Parathyroid adenoma (tissue), 2 donors: Measurements from ENCODE around the gene SCGB3A1.

Experiments used
- H2AFZ ChIP-seq: fragments of 300-600 bp; sonication (generic); one replicate; pipeline ENCODE4 v1.7.0; 2017; ENCODE audit warnings: antibody characterized with exemption, mild to moderate bottlenecking
- H3K27ac ChIP-seq: fragments of 300-600 bp; sonication (generic); one replicate; pipeline ENCODE4 v1.7.0; 2017
- H3K27me3 ChIP-seq: fragments of 300-600 bp; sonication (generic); one replicate; pipeline ENCODE4 v1.7.0; 2017; ENCODE audit warnings: low read length; ENCODE audit not compliant: control insufficient read depth, insufficient read depth
- H3K36me3 ChIP-seq: fragments of 300-600 bp; sonication (generic); one replicate; pipeline ENCODE4 v1.7.0; 2017; ENCODE audit warnings: low read length; ENCODE audit not compliant: control insufficient read depth, insufficient read depth
- H3K4me1 ChIP-seq: fragments of 300-600 bp; sonication (generic); one replicate; pipeline ENCODE4 v1.7.0; 2017; ENCODE audit warnings: control low read depth
- H3K4me2 ChIP-seq: fragments of 300-600 bp; sonication (generic); one replicate; pipeline ENCODE4 v1.7.0; 2017; ENCODE audit warnings: low read length
- H3K4me3 ChIP-seq: fragments of 300-600 bp; sonication (generic); one replicate; pipeline ENCODE4 v1.7.0; 2017; ENCODE audit warnings: low read depth, low read length
- H3K79me2 ChIP-seq: fragments of 300-600 bp; sonication (generic); one replicate; pipeline ENCODE4 v1.7.0; 2017; ENCODE audit warnings: control low read depth
- H3K9ac ChIP-seq: fragments of 300-600 bp; sonication (generic); one replicate; pipeline ENCODE4 v1.7.0; 2017; ENCODE audit warnings: mild to moderate bottlenecking
- H3K9me3 ChIP-seq: fragments of 300-600 bp; sonication (generic); one replicate; pipeline ENCODE4 v1.7.0; 2017; ENCODE audit warnings: low read length; ENCODE audit not compliant: control insufficient read depth
- CTCF ChIP-seq: fragments of 300-600 bp; sonication (generic); IDR thresholded peaks from one replicate; pipeline ENCODE4 v1.7.0; 2017; ENCODE audit warnings: antibody characterized with exemption, mild to moderate bottlenecking
- donor health status: primary hyperparathyroidism.

Gene SCGB3A1

GRCh38 chr5:180607861-180608571, 16.7 kb upstream of the SCGB3A1 start:
- Histone ChIP-seq H2AFZ (peak overlapping the region; percentile 17), H3K27ac (no peak overlapping the region), H3K4me3 (no peak overlapping the region), H3K36me3 (no peaks in the 10 kb centered on the region), H3K9me3 (no peaks in the 10 kb centered on the region), H3K9ac (no peak overlapping the region), H3K4me2 (no peak overlapping the region), H3K79me2 (no peaks in the 10 kb centered on the region), H3K27me3 (no peaks in the 10 kb centered on the region), H3K4me1 (no peaks in the 10 kb centered on the region)
- TF ChIP-seq CTCF: no peak

GRCh38 chr5:180606215-180606785, 15.0 kb upstream of the SCGB3A1 start:
- H3K79me2 ChIP-seq: no peaks in the 10 kb centered on the region
- H3K9ac ChIP-seq: no peak overlapping the region
- no peaks in the 10 kb centered on the region for H3K36me3 ChIP-seq
- no peak overlapping the region for H3K4me3 ChIP-seq
- no peaks in the 10 kb centered on the region for H3K27me3 ChIP-seq
- no peak for TF ChIP-seq CTCF
- no peaks in the 10 kb centered on the region for H3K9me3 ChIP-seq
- H3K4me1 ChIP-seq: no peaks in the 10 kb centered on the region
- H2AFZ ChIP-seq: no peak overlapping the region
- H3K27ac ChIP-seq: no peak overlapping the region
- no peak overlapping the region for H3K4me2 ChIP-seq

- no peak overlapping the region for H2AFZ ChIP-seq
- H3K9me3 ChIP-seq: no peaks in the 10 kb centered on the region
- no peak overlapping the region for H3K4me3 ChIP-seq
- no peak overlapping the region for H3K4me2 ChIP-seq
- no peaks in the 10 kb centered on the region for H3K27me3 ChIP-seq
- H3K9ac ChIP-seq: no peak overlapping the region
- no peak overlapping the region for H3K27ac ChIP-seq
- no peaks in the 10 kb centered on the region for H3K79me2 ChIP-seq
- no peaks in the 10 kb centered on the region for H3K4me1 ChIP-seq
- peak; percentile 62 for TF ChIP-seq CTCF
- no peaks in the 10 kb centered on the region for H3K36me3 ChIP-seq
These were observed 14.4 kb upstream of the SCGB3A1 start for GRCh38 chr5:180605554-180606214.

GRCh38 chr5:180604271-180604670, 13.0 kb upstream of the SCGB3A1 start:
- Histone ChIP-seq H3K4me3 (no peak overlapping the region), H3K27me3 (no peaks in the 10 kb centered on the region), H3K4me2 (no peak overlapping the region), H3K36me3 (no peaks in the 10 kb centered on the region), H3K79me2 (no peaks in the 10 kb centered on the region), H3K9ac (no peak overlapping the region), H3K27ac (no peak overlapping the region), H3K9me3 (no peaks in the 10 kb centered on the region), H2AFZ (no peak overlapping the region), H3K4me1 (no peaks in the 10 kb centered on the region)
- TF ChIP-seq CTCF: no peak
